Activated CD4-positive, alpha-beta memory T cell treated with anti-CD3 and anti-CD28 coated beads, Interleukin-2, amount 10 ng/mL, durations not matched to agents 7 days and 5 days (primary cell): ENCODE data around the gene IL34. TPM values are rescaled to one million over a fixed set of nuclear protein-coding genes. Genes with fewer than 3 reads are reported as not detected.
A peak's percentile ranks its signal among the peaks of the same experiment; 100 is the strongest.

Experiments used
- CTCF ChIA-PET: fragments of 350-600 bp; sonication (Branson Sonifier 250); formaldehyde crosslinking; loops from one replicate; lab custom pipeline; 2021; ENCODE audit warnings: antibody characterized with exemption, inconsistent platforms; lab: Charles Lee
- POLR2A ChIA-PET: fragments of 350-600 bp; sonication (Branson Sonifier 250); formaldehyde crosslinking; loops from one replicate; lab custom pipeline; 2021; ENCODE audit warnings: antibody characterized with exemption; lab: Charles Lee
- DNase-seq: peaks from one replicate; pipeline ENCODE4 v3.0.0-alpha.2; 2020
- H3K27ac Mint-ChIP-seq: one replicate; pipeline ENCODE4 v1.8.0; 2021; ENCODE audit warnings: mild to moderate bottlenecking, mixed read lengths
- H3K27me3 Mint-ChIP-seq: one replicate; pipeline ENCODE4 v1.8.0; 2021; ENCODE audit warnings: mixed read lengths
- H3K36me3 Mint-ChIP-seq: one replicate; pipeline ENCODE4 v1.8.0; 2021; ENCODE audit warnings: low read depth, mixed read lengths
- H3K4me1 Mint-ChIP-seq: one replicate; pipeline ENCODE4 v1.8.0; 2021; ENCODE audit warnings: mixed read lengths
- H3K4me3 Mint-ChIP-seq: one replicate; pipeline ENCODE4 v1.8.0; 2021; ENCODE audit warnings: mild to moderate bottlenecking, mixed read lengths
- H3K9me3 Mint-ChIP-seq: one replicate; pipeline ENCODE4 v1.8.0; 2021; ENCODE audit warnings: mixed read lengths
- total RNA-seq, 2 experiments: library from RNA; stranded (reverse); gene quantifications; one replicate each; pipeline ENCODE4 v1.2.3, GENCODE V29; 2021

IL34 gene
- total RNA-seq, 2 experiments from 2014 or later: not detected

DNA sequence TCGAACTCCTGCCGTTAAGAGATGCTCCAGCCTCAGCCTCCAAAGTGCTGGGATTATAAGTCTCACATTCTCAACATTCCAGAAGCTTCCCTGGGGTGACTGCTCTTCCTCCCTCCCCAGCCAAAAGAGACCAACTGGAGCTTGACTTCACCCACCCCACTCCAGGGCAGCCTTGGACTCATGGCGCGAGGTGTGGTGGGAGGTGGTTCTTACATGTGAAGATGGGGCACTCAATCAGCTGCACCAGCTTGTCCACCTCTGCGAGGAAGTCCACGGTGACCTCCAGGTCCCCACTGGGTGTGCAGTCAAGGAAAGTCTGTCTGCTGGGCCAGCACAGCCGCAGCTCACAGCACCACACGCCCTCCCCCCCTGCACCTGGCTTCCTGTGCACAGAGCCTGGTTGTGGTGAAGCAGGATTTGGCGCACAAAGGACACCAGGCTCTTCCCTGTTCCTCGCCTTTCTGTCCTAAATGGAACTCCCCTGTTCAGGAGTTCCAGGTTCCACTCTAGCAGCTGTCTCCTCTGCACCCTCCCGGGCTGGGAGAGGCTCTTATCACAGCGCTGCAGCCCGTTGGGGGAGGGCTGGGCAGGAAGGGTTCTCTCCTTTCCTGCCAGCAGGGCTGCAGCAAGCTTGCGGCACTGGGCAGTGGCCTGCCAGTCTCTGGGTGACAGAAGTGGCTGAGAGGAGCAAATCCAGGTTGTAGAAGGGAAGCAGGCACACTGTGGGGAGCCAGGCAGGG is 49.1 kb downstream of the IL34 start:
- no peak overlapping the region for H3K4me3 Mint-ChIP-seq
- peak overlapping the region; percentile 76 for H3K27ac Mint-ChIP-seq
- no peaks in the 10 kb centered on the region for H3K36me3 Mint-ChIP-seq
- H3K4me1 Mint-ChIP-seq: peaks cover 20% of the 10 kb centered on the region
- POLR2A ChIA-PET: interaction anchor here (1.4 to 1.9 kb wide), 4 partner anchors 8 to 57 kb away, joined by 3 to 8 read pairs (median 4); no protein-coding TSS in a partner anchor
- peak; percentile 48 for DNase-seq
- H3K27me3 Mint-ChIP-seq: no peaks in the 10 kb centered on the region
- no peaks in the 10 kb centered on the region for H3K9me3 Mint-ChIP-seq
- CTCF ChIA-PET: interaction anchor here (0.9 kb wide), 1 partner anchor 72 kb away, joined by 3 read pairs; no protein-coding TSS in a partner anchor

DNA sequence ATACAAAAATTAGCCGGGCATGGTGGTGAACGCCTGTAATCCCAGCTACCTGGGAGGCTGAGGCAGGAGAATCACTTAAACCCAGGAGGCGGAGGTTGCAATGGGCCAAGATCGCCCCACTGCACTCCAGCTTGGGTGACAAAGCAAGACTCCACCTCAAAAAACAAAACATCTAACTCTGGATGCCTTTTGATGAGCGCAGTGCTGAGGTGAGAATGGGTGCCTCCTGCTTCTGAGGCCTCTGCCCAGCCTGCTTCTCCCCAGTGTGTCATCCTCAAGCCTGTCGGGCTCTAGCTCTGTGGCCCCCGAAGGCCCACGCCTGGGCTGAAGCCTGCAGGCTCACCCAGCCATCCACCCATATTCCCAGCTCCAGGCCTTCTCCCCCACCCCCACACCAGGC is 50.0 kb downstream of the IL34 start:
- Mint-ChIP-seq H3K9me3 (no peaks in the 10 kb centered on the region), H3K4me1 (peaks cover 20% of the 10 kb centered on the region), H3K27ac (peak overlapping the region; percentile 76), H3K36me3 (no peaks in the 10 kb centered on the region), H3K4me3 (no peak overlapping the region), H3K27me3 (no peaks in the 10 kb centered on the region)
- ChIA-PET POLR2A (interaction anchor here (1.4 to 1.9 kb wide), 2 partner anchors 9 to 41 kb away, joined by 5 to 8 read pairs; no protein-coding TSS in a partner anchor), CTCF (no interaction called here)
- no peak for DNase-seq

DNA sequence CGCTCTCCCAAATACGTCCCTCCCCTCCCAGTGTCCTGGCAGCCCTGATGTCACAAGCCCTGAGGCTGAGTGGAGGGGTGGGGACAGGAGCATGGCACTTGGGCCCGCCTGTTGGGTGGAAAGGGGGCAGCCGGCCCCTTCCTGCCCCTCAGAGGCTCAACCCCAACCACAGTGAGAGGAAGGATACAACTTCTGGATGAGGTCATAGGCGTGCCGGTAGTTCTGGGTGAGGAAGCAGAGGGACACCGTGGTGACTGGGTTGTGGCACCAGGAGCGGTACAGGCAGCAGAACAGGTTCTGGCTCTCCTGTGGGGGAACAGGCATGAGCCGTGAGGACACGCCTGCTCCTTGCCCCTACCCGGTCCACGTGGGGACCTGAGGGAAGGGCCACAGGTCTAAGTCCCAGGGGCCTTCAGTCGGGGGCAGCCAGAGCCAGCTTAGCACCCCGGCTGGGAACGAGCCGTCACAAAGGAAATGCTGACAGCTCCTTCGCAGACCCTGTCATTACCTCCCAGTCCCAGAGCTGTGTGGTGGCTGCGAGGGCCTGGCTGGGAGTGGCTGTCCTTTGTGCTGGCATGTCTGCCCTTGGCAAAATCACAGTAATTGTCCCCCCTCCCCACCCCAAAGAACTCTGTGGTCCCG is 50.7 kb downstream of the IL34 start:
- POLR2A ChIA-PET: interaction anchor here (1.4 to 1.9 kb wide), 2 partner anchors 9 to 40 kb away, joined by 5 to 8 read pairs; no protein-coding TSS in a partner anchor
- H3K9me3 Mint-ChIP-seq: no peaks in the 10 kb centered on the region
- CTCF ChIA-PET: no interaction called here
- peak overlapping the region; percentile 76 for H3K27ac Mint-ChIP-seq
- DNase-seq: peak; percentile 31
- H3K4me3 Mint-ChIP-seq: no peak overlapping the region
- no peaks in the 10 kb centered on the region for H3K36me3 Mint-ChIP-seq
- no peaks in the 10 kb centered on the region for H3K27me3 Mint-ChIP-seq
- H3K4me1 Mint-ChIP-seq: peaks cover 20% of the 10 kb centered on the region

DNA sequence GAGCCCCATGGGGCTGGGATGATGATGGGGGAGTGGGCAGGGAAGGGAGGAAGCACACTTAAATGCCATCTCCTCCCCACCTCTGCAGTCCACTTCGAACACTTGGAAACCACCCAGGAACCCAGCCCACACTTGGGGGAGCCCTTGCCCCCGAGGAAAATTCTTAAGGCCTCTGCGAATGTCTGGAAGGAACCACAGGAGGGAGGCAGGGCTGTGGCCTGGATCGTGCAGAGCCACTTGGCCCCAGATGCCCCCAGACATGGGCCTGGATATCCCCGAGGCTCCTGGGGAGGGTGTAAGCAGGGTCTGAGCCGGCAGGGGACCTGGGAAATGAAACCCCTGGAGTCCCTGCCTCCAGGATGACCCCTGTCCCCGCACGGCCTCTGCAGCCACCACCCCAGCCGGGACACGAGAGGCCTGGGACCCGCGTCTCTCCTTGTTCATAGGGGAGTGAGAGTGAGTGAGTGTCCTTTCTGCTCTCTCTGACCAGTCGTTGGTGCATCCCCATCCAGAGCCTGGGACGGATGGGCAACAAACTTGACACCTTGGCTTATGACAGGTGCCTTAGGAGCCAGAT is 51.3 kb downstream of the IL34 start:
- DNase-seq: no peak
- Mint-ChIP-seq H3K4me1 (peaks cover 20% of the 10 kb centered on the region), H3K36me3 (no peaks in the 10 kb centered on the region), H3K9me3 (no peaks in the 10 kb centered on the region), H3K4me3 (no peak overlapping the region), H3K27ac (no peak overlapping the region), H3K27me3 (no peaks in the 10 kb centered on the region)
- POLR2A ChIA-PET: no interaction called here
- CTCF ChIA-PET: no interaction called here

DNA sequence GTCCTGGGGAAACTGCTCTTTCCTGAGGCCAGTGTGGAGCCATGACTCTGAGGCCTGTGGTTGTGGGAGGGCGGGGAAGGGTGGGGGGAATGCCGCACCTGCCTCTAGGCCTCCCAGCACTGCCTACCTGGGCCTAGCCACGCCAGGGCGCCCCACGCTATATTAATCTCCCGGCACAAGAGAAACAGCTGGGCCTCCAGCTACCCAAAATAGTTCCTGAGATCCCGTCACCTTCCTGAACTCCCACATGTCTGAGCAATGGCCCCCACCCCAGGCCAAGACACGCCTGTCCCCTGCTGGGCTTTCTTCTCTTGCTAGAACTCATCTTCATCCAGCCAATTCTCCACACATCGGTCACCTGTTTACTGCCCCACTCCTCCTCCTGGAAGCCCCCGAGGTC is 52.5 kb downstream of the IL34 start:
- Mint-ChIP-seq H3K27me3 (no peaks in the 10 kb centered on the region), H3K27ac (no peak overlapping the region), H3K9me3 (no peaks in the 10 kb centered on the region), H3K36me3 (no peaks in the 10 kb centered on the region), H3K4me1 (peaks cover 20% of the 10 kb centered on the region), H3K4me3 (no peak overlapping the region)
- POLR2A ChIA-PET: no interaction called here
- no peak for DNase-seq
- CTCF ChIA-PET: no interaction called here

DNA sequence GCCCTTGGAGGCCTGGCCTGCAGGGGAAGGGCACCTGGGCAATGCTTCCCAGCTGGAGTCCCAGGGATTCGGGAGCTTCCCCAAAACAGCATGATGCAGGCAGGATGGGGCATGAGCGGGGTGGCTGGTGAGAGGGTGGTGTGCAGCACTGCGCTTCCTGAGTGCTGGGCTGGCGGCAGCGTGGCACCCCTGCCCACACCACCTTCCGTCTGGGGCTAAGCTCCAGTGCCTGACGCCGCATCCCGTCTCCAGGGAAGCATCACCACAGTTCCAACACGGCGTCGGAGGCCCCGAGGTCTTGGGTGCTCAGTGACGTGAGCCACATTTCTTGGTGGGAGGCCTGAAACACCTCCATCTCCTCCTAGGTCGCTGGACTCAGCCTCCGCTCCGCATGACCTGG is 53.3 kb downstream of the IL34 start:
- H3K27ac Mint-ChIP-seq: no peak overlapping the region
- no peak for DNase-seq
- H3K27me3 Mint-ChIP-seq: no peaks in the 10 kb centered on the region
- H3K36me3 Mint-ChIP-seq: no peaks in the 10 kb centered on the region
- POLR2A ChIA-PET: no interaction called here
- no peaks in the 10 kb centered on the region for H3K9me3 Mint-ChIP-seq
- no peak overlapping the region for H3K4me3 Mint-ChIP-seq
- H3K4me1 Mint-ChIP-seq: peaks cover 20% of the 10 kb centered on the region
- CTCF ChIA-PET: no interaction called here

DNA sequence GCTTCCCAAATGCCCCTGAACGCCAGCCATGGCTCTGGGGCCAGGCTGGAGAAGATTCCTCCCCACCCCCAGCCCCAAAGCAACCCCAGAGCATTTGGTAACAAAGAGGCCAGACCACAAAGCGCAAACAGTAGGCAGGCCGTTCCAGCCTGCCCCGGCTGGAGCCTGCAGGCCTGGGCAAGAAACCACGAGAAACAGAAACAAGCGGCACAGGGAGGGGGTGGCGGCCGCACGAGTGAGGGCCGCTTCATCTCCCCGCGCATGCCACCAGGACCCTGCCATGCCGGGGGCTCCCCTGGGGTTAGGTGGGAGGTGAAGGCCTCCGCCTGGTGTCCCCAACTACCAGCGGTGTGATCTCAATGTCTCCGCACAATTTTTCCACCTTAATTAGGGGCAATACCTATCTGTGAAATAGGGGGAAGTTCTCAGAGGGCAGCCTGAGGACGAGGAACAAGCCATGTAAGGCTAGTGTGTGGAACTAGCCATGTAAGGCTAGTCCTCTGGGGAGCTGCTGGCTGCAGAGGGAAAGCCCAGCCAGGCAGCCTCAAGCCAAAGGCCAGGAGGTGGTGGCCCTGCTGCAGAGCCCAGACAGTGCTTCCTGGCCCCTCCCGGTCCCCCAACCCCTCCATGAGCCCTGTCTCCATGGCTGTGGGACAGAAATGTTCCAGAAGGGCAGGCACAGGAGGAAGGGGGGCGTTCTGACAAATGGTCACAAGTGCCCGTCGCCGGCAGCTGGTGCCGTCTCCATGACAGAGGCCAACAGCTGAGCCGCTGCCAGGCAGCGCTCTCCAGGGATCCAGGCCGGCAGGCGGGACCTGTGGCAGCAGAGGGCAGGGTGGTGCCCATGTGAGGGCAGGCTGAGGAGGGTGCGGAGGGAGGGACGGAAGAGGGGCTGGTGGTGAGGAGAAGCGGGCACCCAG is 54.0 kb downstream of the IL34 start:
- no peak overlapping the region for H3K27ac Mint-ChIP-seq

DNA sequence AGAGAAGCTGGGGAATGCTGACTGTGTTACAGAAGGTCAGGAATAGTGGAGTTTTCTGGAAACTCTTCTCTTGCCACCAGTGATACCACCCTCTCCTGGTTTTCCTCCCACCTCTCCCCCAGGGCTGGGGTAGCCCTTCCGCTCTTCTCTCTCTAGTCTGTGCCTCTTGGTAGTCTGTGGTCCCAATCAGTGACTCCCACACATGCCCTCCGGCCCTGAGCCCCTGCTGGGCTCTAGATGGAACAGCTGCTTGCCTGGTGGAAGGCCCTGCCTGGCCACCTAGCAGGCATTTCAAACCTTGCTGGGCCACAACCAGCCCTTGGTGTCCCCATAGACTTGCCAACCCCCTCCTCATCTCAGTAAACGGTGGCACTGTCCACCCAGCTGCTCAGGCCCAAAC is 54.7 kb downstream of the IL34 start:
- H3K4me3 Mint-ChIP-seq: no peak overlapping the region
- no peak overlapping the region for H3K27ac Mint-ChIP-seq
- no peaks in the 10 kb centered on the region for H3K9me3 Mint-ChIP-seq
- peaks cover 11% of the 10 kb centered on the region for H3K4me1 Mint-ChIP-seq
- ChIA-PET CTCF (no interaction called here), POLR2A (no interaction called here)
- no peaks in the 10 kb centered on the region for H3K27me3 Mint-ChIP-seq
- no peak for DNase-seq
- H3K36me3 Mint-ChIP-seq: no peaks in the 10 kb centered on the region

More for the DNA sequence above, 54.0 kb downstream of the IL34 start:
- ChIA-PET CTCF (no interaction called here), POLR2A (no interaction called here)
- H3K27me3 Mint-ChIP-seq: no peaks in the 10 kb centered on the region
- H3K36me3 Mint-ChIP-seq: no peaks in the 10 kb centered on the region
- no peaks in the 10 kb centered on the region for H3K9me3 Mint-ChIP-seq
- no peak for DNase-seq
- no peak overlapping the region for H3K4me3 Mint-ChIP-seq
- peaks cover 18% of the 10 kb centered on the region for H3K4me1 Mint-ChIP-seq

DNA sequence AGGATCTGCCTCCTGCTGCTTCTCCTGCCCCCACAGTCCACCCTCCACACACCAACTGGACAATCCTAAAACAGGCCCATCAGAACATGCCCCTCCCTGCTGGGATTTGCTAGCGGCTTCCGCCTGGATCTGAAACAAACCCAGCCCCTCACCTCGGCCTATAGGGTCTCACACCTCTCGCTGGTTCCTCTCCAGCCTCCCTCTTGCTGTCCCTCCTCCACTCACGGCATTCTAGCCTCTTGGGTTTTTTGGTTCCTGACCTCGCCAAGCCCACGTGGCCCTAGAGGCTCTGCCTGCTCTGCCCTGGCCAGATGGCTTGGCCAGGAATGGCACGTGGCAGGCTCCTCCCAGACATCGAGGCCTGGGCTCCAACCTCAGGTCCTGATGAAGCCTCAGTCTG is 55.2 kb downstream of the IL34 start:
- no peak overlapping the region for H3K27ac Mint-ChIP-seq
- H3K4me1 Mint-ChIP-seq: peaks cover 6% of the 10 kb centered on the region
- no peaks in the 10 kb centered on the region for H3K27me3 Mint-ChIP-seq
- no peak overlapping the region for H3K4me3 Mint-ChIP-seq
- H3K9me3 Mint-ChIP-seq: no peaks in the 10 kb centered on the region
- POLR2A ChIA-PET: no interaction called here
- no peak for DNase-seq
- CTCF ChIA-PET: no interaction called here
- no peaks in the 10 kb centered on the region for H3K36me3 Mint-ChIP-seq

DNA sequence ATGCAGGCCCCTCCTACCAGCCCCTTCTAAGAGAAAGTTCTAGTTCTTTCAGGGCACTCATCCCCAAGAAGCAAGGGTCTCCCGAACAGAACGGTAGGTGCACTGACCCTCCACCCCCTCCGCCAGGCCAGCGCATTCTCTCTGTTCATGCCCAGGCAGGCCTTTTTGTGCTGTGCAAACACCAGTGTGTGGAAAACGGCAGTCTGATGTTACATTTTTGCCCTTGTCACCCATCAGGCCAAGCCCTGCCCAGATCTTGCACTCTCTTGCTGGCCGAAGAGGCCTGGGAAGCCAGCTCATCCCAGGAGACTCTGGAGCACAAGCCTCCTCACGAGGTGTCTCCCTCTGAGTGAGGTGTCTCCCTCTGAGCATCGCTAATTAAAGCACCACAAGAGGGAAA is 55.6 kb downstream of the IL34 start:
- no peak overlapping the region for H3K27ac Mint-ChIP-seq
- H3K27me3 Mint-ChIP-seq: no peaks in the 10 kb centered on the region
- POLR2A ChIA-PET: no interaction called here
- no peak for DNase-seq
- no peaks in the 10 kb centered on the region for H3K36me3 Mint-ChIP-seq
- peaks cover 2% of the 10 kb centered on the region for H3K4me1 Mint-ChIP-seq
- no peak overlapping the region for H3K4me3 Mint-ChIP-seq
- no peaks in the 10 kb centered on the region for H3K9me3 Mint-ChIP-seq
- CTCF ChIA-PET: no interaction called here

DNA sequence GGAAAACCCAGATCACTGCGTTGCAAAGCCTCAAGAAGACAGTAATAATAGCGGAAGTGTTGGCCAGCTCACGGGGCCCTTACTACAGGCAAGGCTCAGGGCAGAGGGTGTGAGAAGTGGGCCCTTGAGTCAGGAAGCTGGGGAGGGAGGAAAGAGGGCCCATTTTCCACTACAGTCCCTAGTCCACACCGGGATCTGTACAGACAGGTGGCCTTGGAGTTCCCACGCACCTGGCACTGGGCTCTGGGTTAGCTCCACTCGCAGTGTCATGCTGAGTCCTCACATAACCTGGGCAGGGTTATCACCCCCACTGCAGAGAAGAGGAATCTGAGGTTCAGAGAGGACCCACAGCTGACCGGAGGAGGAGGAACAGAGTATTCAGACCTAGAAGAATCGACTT is 56.3 kb downstream of the IL34 start:
- Mint-ChIP-seq H3K27ac (no peak overlapping the region), H3K27me3 (no peaks in the 10 kb centered on the region), H3K36me3 (no peaks in the 10 kb centered on the region), H3K4me3 (no peak overlapping the region), H3K4me1 (no peaks in the 10 kb centered on the region), H3K9me3 (no peaks in the 10 kb centered on the region)
- CTCF ChIA-PET: interaction anchor here (0.7 kb wide), 1 partner anchor 69 kb away, joined by 3 read pairs; no protein-coding TSS in a partner anchor
- POLR2A ChIA-PET: no interaction called here
- DNase-seq: no peak

DNA sequence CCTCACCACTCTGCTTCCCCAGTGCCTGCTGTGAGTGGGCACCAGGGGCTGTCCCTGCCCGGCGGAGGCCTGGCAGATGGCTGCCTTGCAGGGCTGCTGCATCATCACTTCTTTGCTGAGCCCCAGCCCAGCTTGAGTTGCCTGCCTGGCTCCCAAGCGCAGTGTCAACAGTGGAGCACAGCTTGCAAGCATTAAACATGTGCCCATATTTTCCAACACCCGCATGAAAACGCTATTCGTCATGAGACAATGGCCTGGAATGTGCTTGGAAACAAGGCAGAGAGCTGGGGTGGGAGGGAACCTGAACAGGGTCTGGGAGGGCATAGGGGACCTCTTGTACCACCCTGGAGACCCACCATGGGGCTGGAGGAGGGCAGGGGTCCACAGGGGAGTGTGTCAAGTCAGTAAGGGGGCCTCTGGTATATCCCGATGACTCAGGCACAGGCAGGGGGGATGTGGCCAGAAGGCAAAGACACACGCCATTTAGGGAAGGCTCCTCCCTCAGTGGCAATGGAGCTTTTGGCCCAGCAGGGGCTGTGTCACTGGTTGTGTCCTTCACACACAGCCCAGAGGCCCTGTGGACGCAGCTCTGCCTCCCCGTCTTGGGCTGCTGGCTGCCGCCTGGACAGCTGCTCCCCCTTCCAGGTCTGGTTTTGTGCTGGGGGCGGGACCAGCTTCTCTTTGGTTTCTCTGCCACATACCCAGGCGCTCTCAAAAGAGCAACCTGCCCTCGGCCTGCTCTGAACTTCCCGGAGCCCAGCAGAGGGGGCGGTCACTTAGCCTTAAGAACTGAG is 56.9 kb downstream of the IL34 start:
- DNase-seq: no peak
- H3K4me3 Mint-ChIP-seq: no peak overlapping the region
- H3K27me3 Mint-ChIP-seq: no peaks in the 10 kb centered on the region
- ChIA-PET POLR2A (no interaction called here), CTCF (interaction anchor here (0.7 kb wide), 1 partner anchor 68 kb away, joined by 3 read pairs; no protein-coding TSS in a partner anchor)
- no peaks in the 10 kb centered on the region for H3K9me3 Mint-ChIP-seq
- no peaks in the 10 kb centered on the region for H3K36me3 Mint-ChIP-seq
- no peaks in the 10 kb centered on the region for H3K4me1 Mint-ChIP-seq
- no peak overlapping the region for H3K27ac Mint-ChIP-seq
